WTC11 (cell line): ENCODE results near the gene DGUOK. TPM values are rescaled to one million over a fixed set of nuclear protein-coding genes. Genes with fewer than 3 reads are reported as not detected.

Experiments used
- ATAC-seq: fragments of 200-7000 bp; cut with Tn5 transposase; 2 replicates; pipeline ENCODE4 v1.10.0; 2021; ENCODE audit warnings: mild to moderate bottlenecking, moderate library complexity
- CTCF ChIA-PET: fragments of 300-600 bp; sonication (Branson Sonifier 250); formaldehyde crosslinking; loops from one replicate; lab custom pipeline; 2021; ENCODE audit warnings: antibody characterized with exemption; lab: Charles Lee
- POLR2A ChIA-PET: fragments of 350-600 bp; sonication (Branson Sonifier 250); formaldehyde crosslinking; loops from one replicate; lab custom pipeline; 2021; ENCODE audit warnings: antibody characterized with exemption; lab: Charles Lee
- DNase-seq: peaks from one replicate; pipeline ENCODE4 v3.0.0; 2021; ENCODE audit warnings: low spot score
- H3K27ac Mint-ChIP-seq: 2 replicates; pipeline ENCODE4 v1.8.0; 2021; ENCODE audit warnings: mixed read lengths
- H3K27me3 Mint-ChIP-seq: 2 replicates; pipeline ENCODE4 v1.8.0; 2021; ENCODE audit warnings: low read depth, mild to moderate bottlenecking, moderate library complexity, mixed read lengths
- H3K36me3 Mint-ChIP-seq: 2 replicates; pipeline ENCODE4 v1.8.0; 2021; ENCODE audit warnings: mixed read lengths
- H3K4me1 Mint-ChIP-seq: 2 replicates; pipeline ENCODE4 v1.8.0; 2022; ENCODE audit warnings: mixed read lengths
- H3K4me3 Mint-ChIP-seq: 2 replicates; pipeline ENCODE4 v1.8.0; 2021; ENCODE audit warnings: mild to moderate bottlenecking, moderate library complexity, mixed read lengths
- H3K9me3 Mint-ChIP-seq: 2 replicates; pipeline ENCODE4 v1.8.0; 2021; ENCODE audit warnings: mixed read lengths
- ARID4B ChIP-seq: sonication (generic); formaldehyde crosslinking; IDR thresholded peaks from 2 replicates; pipeline ENCODE4 v1.8.0; 2023; ENCODE audit warnings: missing genetic modification reagents, mild to moderate bottlenecking, borderline replicate concordance
- ATF3 ChIP-seq: sonication (generic); formaldehyde crosslinking; conservative IDR thresholded peaks from 2 replicates; pipeline ENCODE4 v1.8.1; 2022; ENCODE audit warnings: mild to moderate bottlenecking, missing genetic modification reagents
- ATF6 ChIP-seq: sonication (generic); formaldehyde crosslinking; IDR thresholded peaks from 2 replicates; pipeline ENCODE4 v1.8.1; 2023; ENCODE audit warnings: mild to moderate bottlenecking, missing genetic modification reagents
- GABPB1 ChIP-seq: sonication (generic); formaldehyde crosslinking; IDR thresholded peaks from 2 replicates; pipeline ENCODE4 v1.8.1; 2023; ENCODE audit warnings: mild to moderate bottlenecking, missing genetic modification reagents
- GTF2I ChIP-seq: fragments of 250-450 bp; sonication (Bioruptor Pico); conservative IDR thresholded peaks from 2 replicates; pipeline ENCODE4 v1.4.0; 2021; ENCODE audit warnings: mild to moderate bottlenecking
- IRF1 ChIP-seq: sonication (generic); formaldehyde crosslinking; IDR thresholded peaks from 2 replicates; pipeline ENCODE4 v1.8.0; 2023; ENCODE audit warnings: missing genetic modification reagents
- NFATC4 ChIP-seq: fragments of 250-450 bp; sonication (Bioruptor Pico); IDR thresholded peaks from 2 replicates; pipeline ENCODE4 v1.9.0; 2021; ENCODE audit warnings: mild to moderate bottlenecking
- NFE2L1 ChIP-seq: sonication (generic); formaldehyde crosslinking; IDR thresholded peaks from 2 replicates; pipeline ENCODE4 v1.8.1; 2023; ENCODE audit warnings: missing genetic modification reagents
- NR2C2 ChIP-seq: sonication (generic); formaldehyde crosslinking; IDR thresholded peaks from 2 replicates; pipeline ENCODE4 v1.8.0; 2022; ENCODE audit warnings: mild to moderate bottlenecking, missing genetic modification reagents
- OVOL2 ChIP-seq: fragments of 250-450 bp; sonication (Bioruptor Pico); IDR thresholded peaks from 2 replicates; pipeline ENCODE4 v1.9.0; 2021; ENCODE audit warnings: mild to moderate bottlenecking, borderline replicate concordance
- PRDM15 ChIP-seq: sonication (generic); formaldehyde crosslinking; IDR thresholded peaks from 2 replicates; pipeline ENCODE4 v1.8.0; 2022; ENCODE audit warnings: missing genetic modification reagents
- TEAD4 ChIP-seq: sonication (generic); formaldehyde crosslinking; IDR thresholded peaks from 2 replicates; pipeline ENCODE4 v1.8.0; 2022; ENCODE audit warnings: mild to moderate bottlenecking, missing genetic modification reagents
- ZMAT4 ChIP-seq: fragments of 250-450 bp; sonication (Bioruptor Pico); IDR thresholded peaks from 2 replicates; pipeline ENCODE4 v1.9.0; 2021; ENCODE audit warnings: mild to moderate bottlenecking
- ZNF263 ChIP-seq: sonication (generic); formaldehyde crosslinking; IDR thresholded peaks from 2 replicates; pipeline ENCODE4 v1.8.1; 2022; ENCODE audit warnings: low read depth, mild to moderate bottlenecking, moderate library complexity, missing genetic modification reagents
- ZNF532 ChIP-seq: fragments of 250-450 bp; sonication (Bioruptor Pico); IDR thresholded peaks from 2 replicates; pipeline ENCODE4 v1.9.0; 2021; ENCODE audit warnings: mild to moderate bottlenecking, borderline replicate concordance
- total RNA-seq: library from RNA; stranded (reverse); gene quantifications from 3 replicates; pipeline ENCODE4 v1.2.3, GENCODE V29; 2021

The DGUOK gene
- total RNA-seq, 1 experiment from 2014 or later = 105 TPM

- no peak for DNase-seq
- no peaks in the 10 kb centered on the region for H3K9me3 Mint-ChIP-seq
- H3K4me1 Mint-ChIP-seq = peaks cover 50% of the 10 kb centered on the region
- ChIA-PET POLR2A (no interaction called here), CTCF (no interaction called here)
- H3K4me3 Mint-ChIP-seq = no peak overlapping the region
- H3K27ac Mint-ChIP-seq = no peak overlapping the region
- H3K27me3 Mint-ChIP-seq = peaks cover 65% of the 10 kb centered on the region
- no peaks in the 10 kb centered on the region for H3K36me3 Mint-ChIP-seq
- ATAC-seq = peak; percentile 22
- peak; percentile 31; the same call in 1 of the 2 replicates for TF ChIP-seq PRDM15
- no peak for TF ChIP-seq OVOL2 (CRISPR knock-in tag)
Measured at GRCh38 chr2:73979021-73979420, 52.3 kb downstream of the DGUOK start.

- no peak for DNase-seq
- no peak overlapping the region for H3K27ac Mint-ChIP-seq
- no peak for ATAC-seq
- H3K27me3 Mint-ChIP-seq = peaks cover 65% of the 10 kb centered on the region
- TF ChIP-seq GABPB1 (CRISPR knock-in tag) (peak; percentile 67; the same call in 1 of the 2 replicates), ZNF263 (CRISPR knock-in tag) (no peak)
- 0 out of 2 replicates have a peak overlapping the region, but pooled peaks have one; percentile 21 for H3K4me3 Mint-ChIP-seq
- no peaks in the 10 kb centered on the region for H3K36me3 Mint-ChIP-seq
- peaks cover 50% of the 10 kb centered on the region for H3K4me1 Mint-ChIP-seq
- ChIA-PET POLR2A (no interaction called here), CTCF (no interaction called here)
- no peaks in the 10 kb centered on the region for H3K9me3 Mint-ChIP-seq
Measured at GRCh38 chr2:73979686-73980085, 53.0 kb downstream of the DGUOK start.

- Mint-ChIP-seq H3K27me3 (peaks cover 65% of the 10 kb centered on the region), H3K36me3 (no peaks in the 10 kb centered on the region), H3K4me3 (peak overlapping the region; percentile 83), H3K9me3 (no peaks in the 10 kb centered on the region), H3K27ac (no peak overlapping the region), H3K4me1 (peaks cover 50% of the 10 kb centered on the region)
- DNase-seq (no peak), ATAC-seq (no peak)
- POLR2A ChIA-PET = no interaction called here
- CTCF ChIA-PET = interaction anchor here (1.0 to 1.4 kb wide), 3 partner anchors 100 to 157 kb away, joined by 3 to 4 read pairs (median 3); no protein-coding TSS in a partner anchor
- TF ChIP-seq NFATC4 (CRISPR knock-in tag) (no peak), IRF1 (CRISPR knock-in tag) (no peak), GTF2I (CRISPR knock-in tag) (no peak), ZNF532 (CRISPR knock-in tag) (no peak), ATF3 (CRISPR knock-in tag) (no peak), ATF6 (no peak), ZMAT4 (CRISPR knock-in tag) (no peak), TEAD4 (CRISPR knock-in tag) (no peak), NR2C2 (CRISPR knock-in tag) (no peak), ARID4B (CRISPR knock-in tag) (no peak), NFE2L1 (CRISPR knock-in tag) (no peak)
Measured at GRCh38 chr2:73980566-73980965, 53.9 kb downstream of the DGUOK start.
